HepG2 (cell line): Measurements from ENCODE around the gene DNPH1. TPM values are rescaled to one million over a fixed set of nuclear protein-coding genes. Genes with fewer than 3 reads are reported as not detected.

Experiments
- ARID2 ChIP-seq: sonication (generic); formaldehyde crosslinking; IDR thresholded peaks from 2 replicates; pipeline ENCODE4 v1.8.1; 2022; ENCODE audit warnings: mild to moderate bottlenecking, missing genetic modification reagents, borderline replicate concordance
- BATF2 ChIP-seq: sonication (generic); formaldehyde crosslinking; IDR thresholded peaks from 2 replicates; pipeline ENCODE4 v1.8.0; 2022; ENCODE audit warnings: mild to moderate bottlenecking, missing genetic modification reagents, moderate library complexity
- HOXA9 ChIP-seq: sonication (generic); formaldehyde crosslinking; IDR thresholded peaks from 2 replicates; pipeline ENCODE4 v1.8.1; 2022; ENCODE audit warnings: missing genetic modification reagents, mild to moderate bottlenecking, moderate library complexity, borderline replicate concordance
- MED1 ChIP-seq: sonication (generic); formaldehyde crosslinking; IDR thresholded peaks from 2 replicates; pipeline ENCODE4 v1.4.0; 2020; ENCODE audit warnings: missing genetic modification reagents
- MLXIP ChIP-seq: sonication (generic); formaldehyde crosslinking; IDR thresholded peaks from 2 replicates; pipeline ENCODE4 v1.9.0; 2021; ENCODE audit warnings: missing genetic modification reagents, borderline replicate concordance
- PHF20 ChIP-seq: sonication (generic); formaldehyde crosslinking; IDR thresholded peaks from 2 replicates; pipeline ENCODE4 v1.5.0; 2020; ENCODE audit warnings: mild to moderate bottlenecking, missing genetic modification reagents
- PPARG ChIP-seq: conservative IDR thresholded peaks from 2 replicates; pipeline ENCODE4 v1.6.1; 2016; ENCODE audit warnings: missing biosample characterization, missing genetic modification reagents
- SMAD3 ChIP-seq: sonication (generic); formaldehyde crosslinking; IDR thresholded peaks from 2 replicates; pipeline ENCODE4 v1.4.0; 2020; ENCODE audit warnings: missing genetic modification reagents
- STAT5B ChIP-seq: sonication (generic); formaldehyde crosslinking; IDR thresholded peaks from 2 replicates; pipeline ENCODE4 v1.4.0; 2020; ENCODE audit warnings: missing genetic modification reagents
- SYNCRIP ChIP-seq: fragments of 200-400 bp; formaldehyde crosslinking; IDR thresholded peaks from 2 replicates; pipeline ENCODE4 v1.6.1; 2018; ENCODE audit warnings: mild to moderate bottlenecking, low read depth, low read length; ENCODE audit not compliant: insufficient read depth
- ZBTB49 ChIP-seq: sonication (generic); formaldehyde crosslinking; IDR thresholded peaks from 2 replicates; pipeline ENCODE4 v1.4.0; 2020; ENCODE audit warnings: missing genetic modification reagents, borderline replicate concordance
- ZC3H4 ChIP-seq: sonication (generic); formaldehyde crosslinking; IDR thresholded peaks from 2 replicates; pipeline ENCODE4 v1.4.0; 2020; ENCODE audit warnings: missing genetic modification reagents, borderline replicate concordance
- ZNF326 ChIP-seq: sonication (generic); formaldehyde crosslinking; IDR thresholded peaks from 2 replicates; pipeline ENCODE4 v1.4.0; 2020; ENCODE audit warnings: missing genetic modification reagents, borderline replicate concordance
- ZNF362 ChIP-seq: sonication (generic); formaldehyde crosslinking; IDR thresholded peaks from 2 replicates; pipeline ENCODE4 v1.4.0; 2020; ENCODE audit warnings: missing genetic modification reagents, mild to moderate bottlenecking, borderline replicate concordance
- ZNF546 ChIP-seq: sonication (generic); formaldehyde crosslinking; conservative IDR thresholded peaks from 2 replicates; pipeline ENCODE4 v1.8.1; 2023; ENCODE audit warnings: mild to moderate bottlenecking, missing genetic modification reagents
- ZNF574 ChIP-seq: sonication (generic); formaldehyde crosslinking; IDR thresholded peaks from 2 replicates; pipeline ENCODE4 v1.4.0; 2020; ENCODE audit warnings: missing genetic modification reagents
- ZSCAN21 ChIP-seq: sonication (generic); formaldehyde crosslinking; IDR thresholded peaks from 2 replicates; pipeline ENCODE4 v1.8.0; 2022; ENCODE audit warnings: mild to moderate bottlenecking, missing genetic modification reagents, moderate library complexity, borderline replicate concordance
- ZSCAN29 ChIP-seq: sonication (generic); formaldehyde crosslinking; conservative IDR thresholded peaks from 2 replicates; pipeline ENCODE4 v1.4.0; 2020; ENCODE audit warnings: mild to moderate bottlenecking, missing genetic modification reagents
- ZSCAN9 ChIP-seq: IDR thresholded peaks from 2 replicates; pipeline ENCODE4 v1.6.1; 2016; ENCODE audit warnings: borderline replicate concordance
- polyA plus RNA-seq, 8 experiments: library from polyadenylated mRNA; depleted of rRNA in 3 of 8; stranded (reverse) in 7 of 8; unstranded in 1 of 8; fragments of >200 nt; fragmentation: Illumina TruSeq in 4 of 8; extraction: Trizol in 4 of 8; gene quantifications; 2 replicates each; pipeline versions ENCODE4 v1.2.1 to v1.2.3, GENCODE V29; 2011 to 2016; ENCODE audit warnings: low read depth in 4 of 8, missing spikeins in 1 of 8, mixed read lengths in 1 of 8; ENCODE audit not compliant: insufficient read depth in 1 of 8
- total RNA-seq, 5 experiments: library from RNA; depleted of rRNA; stranded (reverse); fragments of >200 nt; fragmentation: Illumina TruSeq; extraction: Trizol; gene quantifications; 2 replicates each; pipeline ENCODE4 v1.2.3, GENCODE V29; 2016; ENCODE audit warnings: low read depth in 1 of 5

Gene DNPH1
- total and polyA plus RNA-seq, 2 of the 13 experiments (the other 11 are each of a cell fraction or from before 2014, with no cell fraction given) = 56.5 to 75.1 TPM

- TF ChIP-seq SMAD3 (CRISPR knock-in tag) (peak; percentile 100), ZSCAN9 (CRISPR knock-in tag) (peak; percentile 98), ZNF326 (no peak; the same call in 1 of the 2 replicates), PPARG (peak; percentile 100), BATF2 (CRISPR knock-in tag) (peak; percentile 96; the same call in 1 of the 2 replicates), MLXIP (CRISPR knock-in tag) (peak; percentile 100), ZNF546 (CRISPR knock-in tag) (peak; percentile 86), ARID2 (CRISPR knock-in tag) (peak; percentile 95; the same call in 1 of the 2 replicates), PHF20 (CRISPR knock-in tag) (peak; percentile 52; the same call in 1 of the 2 replicates), ZSCAN29 (CRISPR knock-in tag) (peak; percentile 98), ZNF362 (CRISPR knock-in tag) (peak; percentile 92), ZSCAN21 (CRISPR knock-in tag) (peak; percentile 98), ZNF574 (CRISPR knock-in tag) (peak; percentile 95), SYNCRIP (no peak), ZBTB49 (CRISPR knock-in tag) (peak; percentile 86; the same call in 1 of the 2 replicates), HOXA9 (peak; percentile 95), MED1 (CRISPR knock-in tag) (peak; percentile 100), STAT5B (CRISPR knock-in tag) (peak; percentile 96), ZC3H4 (CRISPR knock-in tag) (no peak)
These were observed 38.5 kb upstream of the DNPH1 start (continued) for GRCh38 chr6:43267619-43268354.
